H1 (cell line): ENCODE measurements around the gene HDAC10. TPM values are rescaled to one million over a fixed set of nuclear protein-coding genes. Genes with fewer than 3 reads are reported as not detected.

Source experiments
- CTCF ChIA-PET: fragments of 300-600 bp; sonication (Branson Sonifier 250); formaldehyde crosslinking; loops from one replicate; lab custom pipeline; 2021; ENCODE audit not compliant: partially characterized antibody; lab: Charles Lee
- POLR2A ChIA-PET: fragments of 300-600 bp; sonication (Branson Sonifier 250); formaldehyde crosslinking; loops from one replicate; lab custom pipeline; 2021; ENCODE audit warnings: inconsistent platforms; ENCODE audit not compliant: partially characterized antibody; lab: Charles Lee
- DNase-seq, 2 experiments: peaks; one replicate each; pipeline versions ENCODE4 v3.0.0 to v3.0.0-alpha.2; 2010 to 2022; ENCODE audit warnings: low spot score in 2 of 2, low read depth in 1 of 2, mixed read lengths in 1 of 2
- FAIRE-seq: peaks from 2 replicates; lab custom pipeline; 2011; peaks lifted over from hg19 to GRCh38; lab: Jason Lieb, UNC
- H2AFZ ChIP-seq: 2 replicates; pipeline ENCODE4 v1.8.1; 2012; ENCODE audit warnings: low read length, inconsistent platforms
- H2AK5ac ChIP-seq: 2 replicates; pipeline ENCODE4 v1.6.1; 2013; ENCODE audit warnings: low read depth, low read length
- H2BK120ac ChIP-seq: replicated peaks from 2 replicates; pipeline ENCODE3; 2013; ENCODE audit warnings: low read depth, low read length, inconsistent platforms
- H2BK12ac ChIP-seq: 2 replicates; pipeline ENCODE4 v1.6.1; 2013; ENCODE audit warnings: low read depth, low read length
- H2BK15ac ChIP-seq: 2 replicates; pipeline ENCODE4 v1.6.1; 2013; ENCODE audit warnings: low read length
- H2BK20ac ChIP-seq: 2 replicates; pipeline ENCODE4 v1.6.1; 2013; ENCODE audit warnings: low read length
- H2BK5ac ChIP-seq: 2 replicates; pipeline ENCODE4 v1.6.1; 2013; ENCODE audit warnings: low read depth, low read length
- H3K14ac ChIP-seq: 2 replicates; pipeline ENCODE4 v1.6.1; 2013; ENCODE audit warnings: inconsistent platforms; ENCODE audit not compliant: insufficient read length
- H3K18ac ChIP-seq: 2 replicates; pipeline ENCODE4 v1.6.1; 2013; ENCODE audit warnings: low read length; ENCODE audit errors: extremely low read depth
- H3K23ac ChIP-seq: 2 replicates; pipeline ENCODE4 v1.6.1; 2013; ENCODE audit warnings: inconsistent platforms; ENCODE audit not compliant: insufficient read length
- H3K23me2 ChIP-seq: 2 replicates; pipeline ENCODE4 v1.6.1; 2013; ENCODE audit warnings: low read depth, low read length
- H3K27ac ChIP-seq: 2 replicates; pipeline ENCODE4 v1.6.1; 2011; ENCODE audit warnings: low read depth, low read length, inconsistent platforms
- H3K27me3 ChIP-seq, 4 experiments: replicated peaks in 1 of 4; 1 replicate in 1 of 4; 2 replicates in 3 of 4; pipeline versions ENCODE4 v1.6.1 to v1.8.1; 2011 to 2013; ENCODE audit warnings: low read length in 3 of 4, mild to moderate bottlenecking in 3 of 4, inconsistent platforms in 2 of 4, mixed read lengths in 2 of 4, moderate library complexity in 1 of 4; ENCODE audit not compliant: control insufficient read depth in 3 of 4, insufficient read depth in 3 of 4; ENCODE audit errors: extremely low read depth in 1 of 4
- H3K36me3 ChIP-seq, 4 experiments: 2 replicates each; pipeline versions ENCODE4 v1.6.1 to v1.8.1; 2011 to 2013; ENCODE audit warnings: mild to moderate bottlenecking in 4 of 4, low read length in 3 of 4, moderate library complexity in 2 of 4, control low read depth in 1 of 4, inconsistent platforms in 1 of 4; ENCODE audit not compliant: insufficient read depth in 4 of 4, control insufficient read depth in 2 of 4
- H3K4ac ChIP-seq: replicated peaks from 2 replicates; pipeline ENCODE3; 2013; ENCODE audit warnings: low read length, low read depth, mixed read lengths, inconsistent platforms; ENCODE audit not compliant: insufficient read length
- H3K4me1 ChIP-seq, 4 experiments: replicated peaks in 1 of 4; 1 replicate in 1 of 4; 2 replicates in 3 of 4; pipeline versions ENCODE4 v1.6.1 to v1.8.1; 2011 to 2013; ENCODE audit warnings: low read length in 3 of 4, inconsistent platforms in 2 of 4, mixed read lengths in 1 of 4; ENCODE audit not compliant: insufficient read depth in 4 of 4, control insufficient read depth in 3 of 4
- H3K4me2 ChIP-seq, 2 experiments: 2 replicates each; pipeline versions ENCODE4 v1.6.1 to v1.8.1; 2011 to 2013; ENCODE audit warnings: low read depth in 2 of 2, low read length in 2 of 2, control low read depth in 1 of 2, inconsistent platforms in 1 of 2, mild to moderate bottlenecking in 1 of 2; ENCODE audit not compliant: insufficient read depth in 1 of 2
- H3K4me3 ChIP-seq, 4 experiments: fragments of 200-600, 300-600 bp in 1 of 4; sonication (generic), shearing (Covaris generic), sonication (Bioruptor Twin) in 1 of 4; 2 replicates each; pipeline versions ENCODE4 v1.5.1 to v1.8.1; 2011 to 2016; ENCODE audit warnings: low read length in 4 of 4, low read depth in 3 of 4, control low read depth in 2 of 4, inconsistent platforms in 2 of 4, mild to moderate bottlenecking in 2 of 4, mixed read lengths in 1 of 4, moderate library complexity in 1 of 4; ENCODE audit not compliant: insufficient read depth in 2 of 4; ENCODE audit errors: extremely low read depth in 1 of 4
- H3K56ac ChIP-seq: replicated peaks from 2 replicates; pipeline ENCODE3; 2013; ENCODE audit warnings: low read depth, mild to moderate bottlenecking, mixed read lengths, low read length, inconsistent platforms; ENCODE audit not compliant: insufficient read length
- H3K79me1 ChIP-seq: 2 replicates; pipeline ENCODE4 v1.6.1; 2013; ENCODE audit warnings: low read depth, low read length, control low read depth
- H3K79me2 ChIP-seq, 2 experiments: 2 replicates each; pipeline versions ENCODE4 v1.6.1 to v1.8.1; 2012 to 2013; ENCODE audit warnings: low read length in 2 of 2, mild to moderate bottlenecking in 2 of 2, inconsistent platforms in 1 of 2; ENCODE audit not compliant: insufficient read depth in 2 of 2, control insufficient read depth in 1 of 2
- H3K9ac ChIP-seq, 4 experiments: replicated peaks in 1 of 4; 1 replicate in 1 of 4; 2 replicates in 3 of 4; pipeline versions ENCODE4 v1.6.1 to v1.8.1; 2011 to 2013; ENCODE audit warnings: low read depth in 3 of 4, low read length in 3 of 4, control low read depth in 2 of 4, mild to moderate bottlenecking in 2 of 4, moderate library complexity in 2 of 4, inconsistent platforms in 1 of 4; ENCODE audit errors: extremely low read depth in 1 of 4
- H3K9me3 ChIP-seq, 2 experiments: 2 replicates each; pipeline versions ENCODE4 v1.6.1 to v1.8.1; 2012 to 2013; ENCODE audit warnings: mild to moderate bottlenecking in 2 of 2, moderate library complexity in 2 of 2, control low read depth in 1 of 2, inconsistent platforms in 1 of 2, low read depth in 1 of 2, low read length in 1 of 2, mixed read lengths in 1 of 2; ENCODE audit not compliant: insufficient read depth in 2 of 2
- H4K20me1 ChIP-seq, 2 experiments: replicated peaks in 1 of 2; 2 replicates each; pipeline versions ENCODE3 to v1.8.1; 2011 to 2013; ENCODE audit warnings: inconsistent platforms in 2 of 2, low read length in 2 of 2, mild to moderate bottlenecking in 1 of 2; ENCODE audit not compliant: insufficient read depth in 2 of 2, control insufficient read depth in 1 of 2
- H4K5ac ChIP-seq: 2 replicates; pipeline ENCODE4 v1.6.1; 2013; ENCODE audit warnings: low read length, low read depth, mixed read lengths, inconsistent platforms; ENCODE audit not compliant: insufficient read length
- H4K8ac ChIP-seq: 2 replicates; pipeline ENCODE4 v1.8.0; 2013; ENCODE audit warnings: mild to moderate bottlenecking, moderate library complexity, low read length, inconsistent platforms; ENCODE audit not compliant: insufficient read depth; ENCODE audit errors: extremely low read depth
- H4K91ac ChIP-seq: replicated peaks from 2 replicates; pipeline ENCODE3; 2013; ENCODE audit warnings: low read length, mixed read lengths, inconsistent platforms; ENCODE audit not compliant: insufficient read length
- BACH1 ChIP-seq: IDR thresholded peaks from 2 replicates; pipeline ENCODE4 v1.6.1; 2012; ENCODE audit warnings: low read length, improper control_type of control experiment
- CBX8 ChIP-seq: fragments of 300-800, 300-1000 bp; sonication (generic); IDR thresholded peaks from 2 replicates; pipeline ENCODE4 v1.7.1; 2016; ENCODE audit warnings: low read depth, low read length, borderline replicate concordance
- FOSL1 ChIP-seq: IDR thresholded peaks from 2 replicates; pipeline ENCODE4 v1.6.1; 2011; ENCODE audit warnings: mild to moderate bottlenecking, low read depth, low read length, moderate library complexity; ENCODE audit not compliant: insufficient read depth
- HDAC2 ChIP-seq, 2 experiments: fragments of 300-600 bp in 1 of 2; sonication (generic) in 1 of 2; IDR thresholded peaks; 2 replicates each; pipeline ENCODE4 v1.6.1; 2011 to 2012; ENCODE audit warnings: low read depth in 2 of 2, low read length in 2 of 2, mild to moderate bottlenecking in 2 of 2, moderate library complexity in 2 of 2, borderline replicate concordance in 1 of 2, inconsistent platforms in 1 of 2
- NANOG ChIP-seq: IDR thresholded peaks from 2 replicates; pipeline ENCODE4 v1.6.1; 2011; ENCODE audit warnings: low read length, low read depth, mild to moderate bottlenecking, inconsistent platforms; ENCODE audit not compliant: insufficient read depth, poor library complexity, severe bottlenecking
- RXRA ChIP-seq: IDR thresholded peaks from 2 replicates; pipeline ENCODE4 v1.6.1; 2011; ENCODE audit warnings: low read depth, mild to moderate bottlenecking, low read length, moderate library complexity; ENCODE audit not compliant: insufficient read depth
- SIN3A ChIP-seq, 2 experiments: IDR thresholded peaks in 1 of 2; conservative IDR thresholded peaks in 1 of 2; 2 replicates each; pipeline ENCODE4 v1.6.1; 2011 to 2012; ENCODE audit warnings: low read length in 2 of 2, improper control_type of control experiment in 1 of 2, low read depth in 1 of 2, mild to moderate bottlenecking in 1 of 2
- SUZ12 ChIP-seq: fragments of 200-600 bp; sonication (generic); IDR thresholded peaks from 2 replicates; pipeline ENCODE4 v1.6.1; 2012; ENCODE audit warnings: mild to moderate bottlenecking, inconsistent platforms, low read length, moderate library complexity, mixed read lengths
- TBP ChIP-seq: IDR thresholded peaks from 2 replicates; pipeline ENCODE4 v1.6.1; 2011; ENCODE audit warnings: low read depth, low read length, improper control_type of control experiment
- WGBS, 2 experiments: shearing (Covaris generic) in 1 of 2; methylation state at CpG; one replicate each; pipeline versions ENCODE4 v1.1.6 to v1.1.7; 2013 to 2015; ENCODE audit warnings: low lambda C conversion rate in 2 of 2, mixed read lengths in 2 of 2, inconsistent platforms in 1 of 2, low coverage in 1 of 2, missing lambda C conversion rate in 1 of 2; ENCODE audit not compliant: insufficient replicate concordance in 2 of 2, insufficient coverage in 1 of 2, insufficient read length in 1 of 2; ENCODE audit errors: extremely low coverage in 1 of 2, missing lambda C conversion rate in 1 of 2; 5-methylcytosine and 5-hydroxymethylcytosine counted together
- polyA plus RNA-seq, 7 experiments: library from polyadenylated mRNA; depleted of rRNA in 3 of 7; stranded (reverse) in 5 of 7; unstranded in 2 of 7; fragments of >200 nt in 5 of 7; fragments of 200-250 nt in 2 of 7; gene quantifications; 1 replicate in 5 of 7; 2 replicates in 1 of 7; 4 replicates in 1 of 7; pipeline versions ENCODE4 v1.2.1 to v1.2.3, GENCODE V29; 2011 to 2013; ENCODE audit warnings: missing spikeins in 2 of 7, mixed read lengths in 2 of 7
- total RNA-seq: library from RNA; stranded (reverse); fragmentation: NEBNext Ultra II Directional; extraction: Animal tissue kit (Norgen Biotek cat#: 25700); gene quantifications from 2 replicates; pipeline ENCODE4 v1.2.1, GENCODE V29; 2021
- TF ChIP-seq, protein P1 (sequence below): IDR thresholded peaks from 2 replicates; pipeline ENCODE4 v1.6.1; 2011; ENCODE audit warnings: low read depth, mild to moderate bottlenecking, low read length; ENCODE audit not compliant: insufficient read depth

The HDAC10 gene
- total and polyA plus RNA-seq, 2 of the 8 experiments (the other 6 are each of a cell fraction or from before 2014, with no cell fraction given): 11.2 to 26.4 TPM

DNA sequence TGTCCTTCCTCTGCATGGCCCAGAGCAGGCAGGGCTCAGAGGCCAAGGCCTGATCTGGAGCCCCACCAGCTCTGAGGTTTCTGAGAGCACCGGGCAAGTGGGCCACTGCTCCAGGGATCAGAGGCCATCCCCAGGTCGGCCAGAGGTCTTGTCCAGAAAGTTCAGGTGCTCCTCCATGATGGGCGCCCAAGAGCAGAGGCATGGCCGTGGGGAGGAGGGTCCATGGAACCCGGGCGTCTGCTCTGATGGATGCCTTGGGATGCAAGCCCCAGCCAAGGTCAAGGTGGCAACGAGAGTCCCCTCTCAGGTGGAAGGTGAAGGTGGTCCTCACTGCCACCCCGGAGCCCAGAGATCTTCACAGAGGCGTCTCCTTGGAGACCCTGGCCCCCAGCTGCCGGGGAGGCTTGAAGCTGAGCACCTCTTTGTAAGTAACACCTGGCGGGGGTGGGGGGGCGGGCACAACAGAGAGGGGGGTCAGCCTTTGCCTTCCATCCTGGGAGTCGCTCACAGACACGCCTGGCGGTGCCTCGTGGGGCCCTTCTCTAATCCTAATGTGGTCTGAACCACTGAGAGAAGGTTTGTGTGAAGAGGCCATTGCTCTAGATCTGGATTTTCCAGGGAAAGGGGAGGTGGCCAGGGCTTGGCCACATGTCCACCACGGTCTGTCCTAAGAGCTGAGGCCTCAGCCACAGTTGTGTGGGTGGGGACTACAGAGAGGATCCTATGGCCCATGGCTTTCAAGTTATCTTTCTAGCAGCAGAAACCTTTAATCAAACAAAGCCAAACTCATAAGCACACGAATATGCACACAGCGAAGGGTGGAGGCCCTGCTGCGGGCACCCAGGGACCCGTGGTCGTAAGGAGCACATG lies 2.2 kb upstream of the HDAC10 start:
- 0 out of 2 replicates have a peak, but pooled peaks cover 3% of the 10 kb centered on the region for H3K79me1 ChIP-seq
- H3K79me2 ChIP-seq: no peaks in the 10 kb centered on the region
- H4K8ac ChIP-seq: no peak overlapping the region
- ChIA-PET CTCF (interaction anchor here (0.7 to 3.7 kb wide), 28 partner anchors 7 to 301 kb away, joined by 3 to 30 read pairs (median 4); partner anchors contain the start of genes MAPK12 and SCO2), POLR2A (interaction anchor here (0.7 to 1.9 kb wide), 4 partner anchors 8 to 88 kb away, joined by 3 to 6 read pairs (median 4); partner anchors contain the start of gene MAPK12)
- H3K14ac ChIP-seq: no peak overlapping the region
- H2BK20ac ChIP-seq: no peak overlapping the region
- no peak overlapping the region for H3K9ac ChIP-seq
- no peaks in the 10 kb centered on the region for H3K9me3 ChIP-seq
- no peak overlapping the region for H3K18ac ChIP-seq
- no peak overlapping the region for H4K91ac ChIP-seq
- peaks cover 12% of the 10 kb centered on the region for H3K23me2 ChIP-seq
- no peak overlapping the region for H3K27ac ChIP-seq
- H2BK5ac ChIP-seq: no peak overlapping the region
- DNase-seq: no peak
- 88% methylated on average over 19 of the region's 22 CpGs; no CpG with 5 or more reads in 1 of the 2 experiments for WGBS, 2 experiments
- H4K5ac ChIP-seq: no peak overlapping the region
- H2BK15ac ChIP-seq: no peak overlapping the region
- H3K4me3 ChIP-seq: no peak overlapping the region
- no peak overlapping the region for H2BK12ac ChIP-seq
- H3K23ac ChIP-seq: no peak overlapping the region
- H4K20me1 ChIP-seq: peaks cover 0 to 9% of the 10 kb centered on the region in 2 experiments
- no peaks in the 10 kb centered on the region for H3K36me3 ChIP-seq
- peaks cover 0 to 10% (median 6%) of the 10 kb centered on the region in 4 experiments; a peak in 6 of 7 replicates for H3K4me1 ChIP-seq
- H3K4ac ChIP-seq: no peak overlapping the region
- FAIRE-seq: no peak
- H3K27me3 ChIP-seq: no peaks in the 10 kb centered on the region
- no peak overlapping the region for H3K56ac ChIP-seq
- no peak overlapping the region for H3K4me2 ChIP-seq
- no peak overlapping the region for H2BK120ac ChIP-seq
- no peak overlapping the region for H2AK5ac ChIP-seq
- no peak overlapping the region for H2AFZ ChIP-seq
- TF ChIP-seq BACH1 (no peak), CBX8 (no peak), HDAC2 (IDR thresholded peaks at IDR 0.05; ENCODE audit: borderline replicate concordance in 1 of 2, low read depth in 2 of 2, low read length in 2 of 2) (no peak), RXRA (no peak), SUZ12 (no peak), TBP (no peak), SIN3A (conservative IDR thresholded peaks at IDR 0.05 in 1 of 2, IDR thresholded peaks at IDR 0.05 in 1 of 2; ENCODE audit: low read depth in 1 of 2, low read length in 2 of 2) (no peak), NANOG (no peak), FOSL1 (no peak)
- TF ChIP-seq, protein P1, sequence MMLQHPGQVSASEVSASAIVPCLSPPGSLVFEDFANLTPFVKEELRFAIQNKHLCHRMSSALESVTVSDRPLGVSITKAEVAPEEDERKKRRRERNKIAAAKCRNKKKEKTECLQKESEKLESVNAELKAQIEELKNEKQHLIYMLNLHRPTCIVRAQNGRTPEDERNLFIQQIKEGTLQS: no peak
